ENCODE measurements around the gene CCDC54. TPM values are rescaled to one million over a fixed set of nuclear protein-coding genes. Genes with fewer than 3 reads are reported as not detected.
A peak's percentile ranks its signal among the peaks of the same experiment; 100 is the strongest.

The CCDC54 gene
- total RNA-seq, 6 experiments from 2014 or later: not detected

GRCh38 chr3:107404727-107405469, 27.7 kb downstream of the CCDC54 start:
- Mint-ChIP-seq H3K4me1 (ENCODE audit: low read depth) (peaks cover 40% of the 10 kb centered on the region), H3K36me3 (ENCODE audit: low read depth) (peaks cover 10% of the 10 kb centered on the region), H3K27ac (peak overlapping the region; percentile 88), H3K9me3 (peaks cover 9% of the 10 kb centered on the region), H3K27me3 (ENCODE audit: insufficient read depth) (no peaks in the 10 kb centered on the region; the same call in 1 of the 2 replicates), H3K4me3 (peak overlapping the region; percentile 64)
- TF ChIP-seq CTCF (IDR thresholded peaks at IDR 0.05): no peak
- peak; percentile 63 for DNase-seq

- Mint-ChIP-seq H3K27ac (peak overlapping the region; percentile 46), H3K36me3 (ENCODE audit: low read depth) (peaks cover 10% of the 10 kb centered on the region), H3K4me1 (ENCODE audit: low read depth) (peaks cover 50% of the 10 kb centered on the region), H3K4me3 (no peak overlapping the region), H3K27me3 (ENCODE audit: insufficient read depth) (no peaks in the 10 kb centered on the region; the same call in 1 of the 2 replicates), H3K9me3 (peaks cover 9% of the 10 kb centered on the region)
- DNase-seq: no peak
- no peak for TF ChIP-seq CTCF (IDR thresholded peaks at IDR 0.05)
Observed at GRCh38 chr3:107407355-107407754, 30.1 kb downstream of the CCDC54 start.

- no peak overlapping the region for H3K27ac Mint-ChIP-seq
- no peak overlapping the region for H3K4me3 Mint-ChIP-seq
- H3K4me1 Mint-ChIP-seq (ENCODE audit: low read depth): peaks cover 59% of the 10 kb centered on the region
- no peak for DNase-seq
- peaks cover 10% of the 10 kb centered on the region for H3K36me3 Mint-ChIP-seq (ENCODE audit: low read depth)
- H3K27me3 Mint-ChIP-seq (ENCODE audit: insufficient read depth): no peaks in the 10 kb centered on the region
- TF ChIP-seq CTCF (IDR thresholded peaks at IDR 0.05): no peak
- peaks cover 9% of the 10 kb centered on the region for H3K9me3 Mint-ChIP-seq
Observed at GRCh38 chr3:107408513-107408912, 31.3 kb downstream of the CCDC54 start.

- H3K27ac Mint-ChIP-seq: no peak overlapping the region
Observed at GRCh38 chr3:107409365-107409764, 32.1 kb downstream of the CCDC54 start.

GRCh38 chr3:107410606-107411005, 33.4 kb downstream of the CCDC54 start:
- no peak for TF ChIP-seq CTCF (IDR thresholded peaks at IDR 0.05)
- no peak overlapping the region for H3K27ac Mint-ChIP-seq
- H3K4me1 Mint-ChIP-seq (ENCODE audit: low read depth): peaks cover 39% of the 10 kb centered on the region
- H3K27me3 Mint-ChIP-seq (ENCODE audit: insufficient read depth): no peaks in the 10 kb centered on the region
- H3K9me3 Mint-ChIP-seq: peaks cover 9% of the 10 kb centered on the region
- DNase-seq: no peak
- no peak overlapping the region for H3K4me3 Mint-ChIP-seq
- H3K36me3 Mint-ChIP-seq (ENCODE audit: low read depth): peaks cover 10% of the 10 kb centered on the region

More at GRCh38 chr3:107409365-107409764, 32.1 kb downstream of the CCDC54 start:
- Mint-ChIP-seq H3K27me3 (ENCODE audit: insufficient read depth) (no peaks in the 10 kb centered on the region), H3K4me1 (ENCODE audit: low read depth) (peaks cover 51% of the 10 kb centered on the region), H3K4me3 (no peak overlapping the region), H3K36me3 (ENCODE audit: low read depth) (peaks cover 10% of the 10 kb centered on the region), H3K9me3 (peaks cover 9% of the 10 kb centered on the region)
- TF ChIP-seq CTCF (IDR thresholded peaks at IDR 0.05): no peak
- DNase-seq: no peak

All from HFFc6 (cell line).